Activated CD4-positive, alpha-beta memory T cell treated with anti-CD3 and anti-CD28 coated beads, Interleukin-2, amount 10 ng/mL, durations not matched to agents 7 days and 5 days (primary cell): Measurements from ENCODE around the gene ACP1. TPM values are rescaled to one million over a fixed set of nuclear protein-coding genes. Genes with fewer than 3 reads are reported as not detected.

ENCODE experiments used
- CTCF ChIA-PET: fragments of 350-600 bp; sonication (Branson Sonifier 250); formaldehyde crosslinking; loops from one replicate; lab custom pipeline; 2021; ENCODE audit warnings: antibody characterized with exemption, inconsistent platforms; lab: Charles Lee
- POLR2A ChIA-PET: fragments of 350-600 bp; sonication (Branson Sonifier 250); formaldehyde crosslinking; loops from one replicate; lab custom pipeline; 2021; ENCODE audit warnings: antibody characterized with exemption; lab: Charles Lee
- DNase-seq: peaks from one replicate; pipeline ENCODE4 v3.0.0-alpha.2; 2020
- H3K27ac Mint-ChIP-seq: one replicate; pipeline ENCODE4 v1.8.0; 2021; ENCODE audit warnings: mild to moderate bottlenecking, mixed read lengths
- H3K27me3 Mint-ChIP-seq: one replicate; pipeline ENCODE4 v1.8.0; 2021; ENCODE audit warnings: mixed read lengths
- H3K36me3 Mint-ChIP-seq: one replicate; pipeline ENCODE4 v1.8.0; 2021; ENCODE audit warnings: low read depth, mixed read lengths
- H3K4me1 Mint-ChIP-seq: one replicate; pipeline ENCODE4 v1.8.0; 2021; ENCODE audit warnings: mixed read lengths
- H3K4me3 Mint-ChIP-seq: one replicate; pipeline ENCODE4 v1.8.0; 2021; ENCODE audit warnings: mild to moderate bottlenecking, mixed read lengths
- H3K9me3 Mint-ChIP-seq: one replicate; pipeline ENCODE4 v1.8.0; 2021; ENCODE audit warnings: mixed read lengths
- total RNA-seq, 2 experiments: library from RNA; stranded (reverse); gene quantifications; one replicate each; pipeline ENCODE4 v1.2.3, GENCODE V29; 2021

ACP1 gene
- 10 to 100 TPM; 89.2 to 98.3 TPM for total RNA-seq

- Mint-ChIP-seq H3K9me3 (no peaks in the 10 kb centered on the region), H3K27me3 (no peaks in the 10 kb centered on the region), H3K4me3 (peak within 1 kb of the TSS; percentile 92), H3K4me1 (peaks cover 42% of the 10 kb centered on the region), H3K36me3 (peaks cover 8% of the 10 kb centered on the region), H3K27ac (peak within 1 kb of the TSS; percentile 88)
- ChIA-PET CTCF (interaction anchor here (0.8 kb wide), 1 partner anchor 21 kb away, joined by 3 read pairs; no protein-coding TSS in a partner anchor), POLR2A (interaction anchor here (1.0 to 1.9 kb wide), 4 partner anchors 14 to 413 kb away, joined by 3 to 5 read pairs (median 4); partner anchors contain the start of gene TMEM18)
- DNase-seq = peak; percentile 95
Observed at GRCh38 chr2:264493-265468, at the start of gene ACP1. TSS of gene ACP1 (plus strand) at chr2:264947. CDS start at chr2:264965, 18 bp downstream.

- Mint-ChIP-seq H3K27ac (no peak overlapping the region), H3K4me1 (no peaks in the 10 kb centered on the region), H3K9me3 (no peaks in the 10 kb centered on the region), H3K36me3 (no peaks in the 10 kb centered on the region), H3K27me3 (peaks cover 5% of the 10 kb centered on the region), H3K4me3 (no peak overlapping the region)
- DNase-seq = no peak
- ChIA-PET POLR2A (no interaction called here), CTCF (no interaction called here)
Observed at GRCh38 chr2:216068-216467, 48.7 kb upstream of the ACP1 start.

- ChIA-PET CTCF (no interaction called here), POLR2A (no interaction called here)
- Mint-ChIP-seq H3K4me3 (no peak overlapping the region), H3K27me3 (no peaks in the 10 kb centered on the region), H3K36me3 (peaks cover 3% of the 10 kb centered on the region), H3K27ac (no peak overlapping the region), H3K9me3 (no peaks in the 10 kb centered on the region), H3K4me1 (peaks cover 2% of the 10 kb centered on the region)
- no peak for DNase-seq
Observed at GRCh38 chr2:223451-223850, 41.3 kb upstream of the ACP1 start.

GRCh38 chr2:223971-224760 is 40.6 kb upstream of the ACP1 start:
- Mint-ChIP-seq H3K4me3 (no peak overlapping the region), H3K9me3 (no peaks in the 10 kb centered on the region), H3K4me1 (peaks cover 2% of the 10 kb centered on the region), H3K27me3 (no peaks in the 10 kb centered on the region), H3K36me3 (peaks cover 3% of the 10 kb centered on the region), H3K27ac (no peak overlapping the region)
- CTCF ChIA-PET = no interaction called here
- no peak for DNase-seq
- POLR2A ChIA-PET = no interaction called here

- POLR2A ChIA-PET = no interaction called here
- Mint-ChIP-seq H3K27ac (no peak overlapping the region), H3K36me3 (peaks cover 3% of the 10 kb centered on the region), H3K4me1 (peaks cover 2% of the 10 kb centered on the region), H3K27me3 (no peaks in the 10 kb centered on the region), H3K9me3 (no peaks in the 10 kb centered on the region), H3K4me3 (no peak overlapping the region)
- CTCF ChIA-PET = no interaction called here
- DNase-seq = no peak
Observed at GRCh38 chr2:228115-228514, 36.6 kb upstream of the ACP1 start.

GRCh38 chr2:228518-229278 is 36.0 kb upstream of the ACP1 start:
- no peaks in the 10 kb centered on the region for H3K27me3 Mint-ChIP-seq
- ChIA-PET POLR2A (no interaction called here), CTCF (no interaction called here)
- H3K27ac Mint-ChIP-seq = no peak overlapping the region
- DNase-seq = no peak
- H3K4me1 Mint-ChIP-seq = peaks cover 2% of the 10 kb centered on the region
- H3K36me3 Mint-ChIP-seq = peaks cover 3% of the 10 kb centered on the region
- H3K4me3 Mint-ChIP-seq = no peak overlapping the region
- no peaks in the 10 kb centered on the region for H3K9me3 Mint-ChIP-seq

- POLR2A ChIA-PET = no interaction called here
Observed at GRCh38 chr2:231521-232185, 33.1 kb upstream of the ACP1 start.

GRCh38 chr2:233030-233429 is 31.7 kb upstream of the ACP1 start:
- CTCF ChIA-PET = interaction anchor here (2.1 kb wide), 1 partner anchor 13 kb away, joined by 10 read pairs; no protein-coding TSS in a partner anchor
- Mint-ChIP-seq H3K9me3 (no peaks in the 10 kb centered on the region), H3K27ac (no peak overlapping the region), H3K27me3 (no peaks in the 10 kb centered on the region), H3K4me3 (no peak overlapping the region), H3K36me3 (no peaks in the 10 kb centered on the region), H3K4me1 (peaks cover under 1% of the 10 kb centered on the region)
- no peak for DNase-seq
- POLR2A ChIA-PET = no interaction called here

More at GRCh38 chr2:231521-232185, 33.1 kb upstream of the ACP1 start:
- H3K9me3 Mint-ChIP-seq = no peaks in the 10 kb centered on the region
- no peak overlapping the region for H3K4me3 Mint-ChIP-seq
- peaks cover 3% of the 10 kb centered on the region for H3K36me3 Mint-ChIP-seq
- peaks cover 2% of the 10 kb centered on the region for H3K4me1 Mint-ChIP-seq
- CTCF ChIA-PET = no interaction called here
- H3K27ac Mint-ChIP-seq = no peak overlapping the region
- DNase-seq = no peak
- H3K27me3 Mint-ChIP-seq = no peaks in the 10 kb centered on the region

GRCh38 chr2:234421-234820 is 30.3 kb upstream of the ACP1 start:
- no peak for DNase-seq
- ChIA-PET CTCF (interaction anchor here (2.1 kb wide), 1 partner anchor 12 kb away, joined by 10 read pairs; no protein-coding TSS in a partner anchor), POLR2A (no interaction called here)
- H3K4me1 Mint-ChIP-seq = no peaks in the 10 kb centered on the region
- H3K27me3 Mint-ChIP-seq = no peaks in the 10 kb centered on the region
- H3K27ac Mint-ChIP-seq = no peak overlapping the region
- no peak overlapping the region for H3K4me3 Mint-ChIP-seq
- H3K36me3 Mint-ChIP-seq = no peaks in the 10 kb centered on the region
- no peaks in the 10 kb centered on the region for H3K9me3 Mint-ChIP-seq

- no peak for DNase-seq
- Mint-ChIP-seq H3K9me3 (no peaks in the 10 kb centered on the region), H3K27me3 (no peaks in the 10 kb centered on the region), H3K4me1 (no peaks in the 10 kb centered on the region), H3K36me3 (peaks cover 3% of the 10 kb centered on the region), H3K27ac (no peak overlapping the region), H3K4me3 (no peak overlapping the region)
- CTCF ChIA-PET = interaction anchor here (0.7 to 2.2 kb wide), 3 partner anchors 10 to 400 kb away, joined by 3 to 10 read pairs (median 3); no protein-coding TSS in a partner anchor
- POLR2A ChIA-PET = interaction anchor here (0.9 kb wide), 1 partner anchor 81 kb away, joined by 3 read pairs; no protein-coding TSS in a partner anchor
Observed at GRCh38 chr2:236993-237539, 27.7 kb upstream of the ACP1 start.

- no peak for DNase-seq
- ChIA-PET POLR2A (interaction anchor here (0.7 to 0.9 kb wide), 2 partner anchors 80 to 425 kb away, joined by 3 read pairs; no protein-coding TSS in a partner anchor), CTCF (interaction anchor here (1.5 to 2.2 kb wide), 2 partner anchors 9 to 48 kb away, joined by 3 to 10 read pairs; no protein-coding TSS in a partner anchor)
- H3K36me3 Mint-ChIP-seq = peaks cover 3% of the 10 kb centered on the region
- no peak overlapping the region for H3K4me3 Mint-ChIP-seq
- no peaks in the 10 kb centered on the region for H3K27me3 Mint-ChIP-seq
- no peaks in the 10 kb centered on the region for H3K9me3 Mint-ChIP-seq
- H3K4me1 Mint-ChIP-seq = no peaks in the 10 kb centered on the region
- no peak overlapping the region for H3K27ac Mint-ChIP-seq
Observed at GRCh38 chr2:237878-238277, 26.9 kb upstream of the ACP1 start.
